Measurements from ENCODE around the gene KCMF1. TPM values are rescaled to one million over a fixed set of nuclear protein-coding genes. Genes with fewer than 3 reads are reported as not detected.

The KCMF1 gene
- total and polyA plus RNA-seq, 9 of the 15 experiments (the other 6 are each of a cell fraction or from before 2014, with no cell fraction given): 6.8 to 88.2 (median 46.5) TPM

- TF ChIP-seq ETS2 (tag; IDR thresholded peaks at IDR 0.05; ENCODE audit: borderline replicate concordance, poor library complexity, severe bottlenecking): no peak
- no peak for TF ChIP-seq ZNF77 (CRISPR knock-in tag; IDR thresholded peaks at IDR 0.05)
- TF ChIP-seq ZC3H8 (IDR thresholded peaks at IDR 0.05): no peak
- TF ChIP-seq MTA1 (IDR thresholded peaks at IDR 0.05; ENCODE audit: borderline replicate concordance): no peak
- no peak for TF ChIP-seq HEY1 (CRISPR knock-in tag; IDR thresholded peaks at IDR 0.05; ENCODE audit: borderline replicate concordance)
- TF ChIP-seq NFYB (IDR thresholded peaks at IDR 0.05; ENCODE audit: extremely low read depth, insufficient read length): peak; percentile 15
- no peak for TF ChIP-seq CXXC5 (CRISPR knock-in tag; IDR thresholded peaks at IDR 0.05)
- no peak for TF ChIP-seq KLF13 (tag; IDR thresholded peaks at IDR 0.05; ENCODE audit: borderline replicate concordance, low read depth)
Observed at GRCh38 chr2:84924173-84925106, 46.5 kb upstream of the KCMF1 start (continued).

DNA sequence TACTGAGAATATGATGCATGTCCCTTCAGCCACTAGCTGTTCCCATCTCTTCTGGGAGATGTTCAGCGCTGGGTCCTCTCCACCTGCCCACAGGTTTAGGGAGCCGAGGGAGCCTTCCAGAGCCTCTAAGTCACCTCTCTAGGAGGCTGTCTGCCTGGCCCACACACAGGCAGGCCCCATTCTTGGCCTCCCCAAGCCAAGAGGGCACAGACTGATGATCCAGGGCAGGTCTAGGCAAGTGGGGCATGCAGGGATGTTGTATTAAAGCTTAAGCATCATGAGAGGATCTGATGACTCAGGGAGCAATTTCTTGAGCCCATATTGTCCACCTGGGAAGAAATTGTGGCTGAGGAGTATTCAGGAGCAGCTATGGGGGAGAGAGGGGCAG, 45.6 kb upstream of the KCMF1 start:
- in situ Hi-C loops (cut with MboI): loop anchor here (5.0 to 10.0 kb wide), 2 partner anchors 379 to 428 kb away; no protein-coding TSS in a partner anchor

More for the DNA sequence above, 45.6 kb upstream of the KCMF1 start:
- Histone ChIP-seq H3K27ac (ENCODE audit: extremely low read depth, low read depth, low read length) (no peak overlapping the region; the same call in 2 of the 3 replicates), H2AFZ (ENCODE audit: low read depth, low read length) (peak overlapping the region; percentile 79), H3K4me2 (ENCODE audit: insufficient read depth, low read length) (peak overlapping the region; percentile 93), H3K79me2 (ENCODE audit: control insufficient read depth, insufficient read depth, low read length) (no peaks in the 10 kb centered on the region), H4K20me1 (replicated peaks; ENCODE audit: control insufficient read depth, insufficient read depth, low read length) (no peaks in the 10 kb centered on the region), H3K4me1 (replicated peaks in 1 of 2; ENCODE audit: control insufficient read depth in 2 of 2, insufficient read depth in 2 of 2, low read length in 2 of 2) (peaks cover 13 to 22% of the 10 kb centered on the region in 2 experiments), H3K4me3 (no peak overlapping the region), H3K27me3 (ENCODE audit: control insufficient read depth in 2 of 2, insufficient read depth in 2 of 2, low read length in 2 of 2) (no peaks in the 10 kb centered on the region), H3K9ac (ENCODE audit: insufficient read depth in 1 of 2, low read depth in 2 of 2, low read length in 2 of 2) (no peak overlapping the region), H3K36me3 (ENCODE audit: control insufficient read depth, insufficient read depth, low read length) (no peaks in the 10 kb centered on the region), H3K9me1 (ENCODE audit: control insufficient read depth, insufficient read depth, low read length) (peaks cover 5% of the 10 kb centered on the region), H3K9me3 (replicated peaks; ENCODE audit: control insufficient read depth, insufficient read depth, low read depth, low read length) (no peaks in the 10 kb centered on the region)
- ChIA-PET POLR2A (interaction anchor here (0.5 to 2.8 kb wide), 4 partner anchors 17 to 92 kb away, joined by 3 to 23 read pairs (median 3); no protein-coding TSS in a partner anchor), CTCF (ENCODE audit: low intra/inter-chr PET ratio) (interaction anchor here (0.6 to 3.1 kb wide), 11 partner anchors 20 to 432 kb away, joined by 3 to 20 read pairs (median 5); partner anchors contain the start of gene TMSB10)
- FAIRE-seq (no peak), ATAC-seq (no peak), DNase-seq (ENCODE audit: extremely low read depth in 1 of 4, low spot score in 3 of 4) (no peak)
- TF ChIP-seq FIP1L1 (IDR thresholded peaks at IDR 0.05; ENCODE audit: low read depth, low read length, poor library complexity, severe bottlenecking) (no peak), ZNF316 (IDR thresholded peaks at IDR 0.05) (0 out of 2 replicates have a peak, but pooled peaks have one; percentile 3)
- TF ChIP-seq, protein P1, sequence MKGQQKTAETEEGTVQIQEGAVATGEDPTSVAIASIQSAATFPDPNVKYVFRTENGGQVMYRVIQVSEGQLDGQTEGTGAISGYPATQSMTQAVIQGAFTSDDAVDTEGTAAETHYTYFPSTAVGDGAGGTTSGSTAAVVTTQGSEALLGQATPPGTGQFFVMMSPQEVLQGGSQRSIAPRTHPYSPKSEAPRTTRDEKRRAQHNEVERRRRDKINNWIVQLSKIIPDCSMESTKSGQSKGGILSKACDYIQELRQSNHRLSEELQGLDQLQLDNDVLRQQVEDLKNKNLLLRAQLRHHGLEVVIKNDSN (CRISPR knock-in tag; IDR thresholded peaks at IDR 0.05): peak; percentile 8; the same call in 1 of the 2 replicates
- no TSS peak for BruUV-seq (replicated peaks)
- WGBS (ENCODE audit: insufficient coverage, low coverage, missing lambda C conversion rate): 75% methylated on average over 2 of the region's 2 CpGs
- intact Hi-C loops (cut with micrococcal nuclease): loop anchor here (1.0 to 10.0 kb wide), 5 partner anchors 19 to 271 kb away; no protein-coding TSS in a partner anchor

Measured in K562 (cell line).